HL-60 (cell line): ENCODE data around the gene MSI2.

Experiments
- DNase-seq, 2 experiments: peaks; one replicate each; pipeline ENCODE4 v3.0.0-alpha.2; 2010 to 2020; ENCODE audit warnings: low read depth in 1 of 2, low spot score in 1 of 2
- H3K27ac ChIP-seq: fragments of 250-450 bp; sonication (Bioruptor Pico); replicated peaks from 2 replicates; pipeline ENCODE4 v1.5.1; 2020; ENCODE audit warnings: mild to moderate bottlenecking, moderate library complexity
- H3K27me3 ChIP-seq: fragments of 250-450 bp; sonication (Bioruptor Pico); 2 replicates; pipeline ENCODE4 v1.5.1; 2021; ENCODE audit warnings: mild to moderate bottlenecking, moderate library complexity; ENCODE audit not compliant: insufficient read depth, poor library complexity, severe bottlenecking
- H3K4me3 ChIP-seq: replicated peaks from 2 replicates; pipeline ENCODE4 v1.5.1; 2011; ENCODE audit warnings: mild to moderate bottlenecking, control low read depth, low read length; ENCODE audit not compliant: insufficient read depth
- CTCF ChIP-seq: IDR thresholded peaks from one replicate; pipeline ENCODE4 v1.5.1; 2011; ENCODE audit warnings: low read length, control low read depth, inconsistent platforms; ENCODE audit not compliant: insufficient read depth
- GABPA ChIP-seq: IDR thresholded peaks from 2 replicates; pipeline ENCODE4 v1.6.1; 2012; ENCODE audit warnings: low read depth
- POLR2AphosphoS5 ChIP-seq: IDR thresholded peaks from 2 replicates; pipeline ENCODE4 v1.6.1; 2012; ENCODE audit warnings: low read depth
- REST ChIP-seq: IDR thresholded peaks from 2 replicates; pipeline ENCODE4 v1.6.1; 2012; ENCODE audit warnings: low read depth; ENCODE audit not compliant: insufficient replicate concordance
- SPI1 ChIP-seq: IDR thresholded peaks from 2 replicates; pipeline ENCODE4 v1.6.1; 2012; ENCODE audit warnings: low read depth, mild to moderate bottlenecking, borderline replicate concordance

Gene MSI2

GRCh38 chr17:57395721-57396321, 139.5 kb downstream of the MSI2 start:
- Histone ChIP-seq H3K27ac (no peak overlapping the region), H3K27me3 (no peaks in the 10 kb centered on the region), H3K4me3 (no peak overlapping the region)
- no peak for DNase-seq
- TF ChIP-seq SPI1 (no peak), POLR2AphosphoS5 (no peak), CTCF (no peak), GABPA (no peak), REST (no peak)

- DNase-seq, result no peak
- no peak overlapping the region for H3K27ac ChIP-seq
These were observed 140.2 kb downstream of the MSI2 start for GRCh38 chr17:57396511-57396921.

GRCh38 chr17:57397402-57397801, 141.1 kb downstream of the MSI2 start:
- no peak for TF ChIP-seq REST
- no peak for TF ChIP-seq SPI1
- TF ChIP-seq GABPA, result no peak
- no peak for TF ChIP-seq CTCF
- no peak for TF ChIP-seq POLR2AphosphoS5
- Histone ChIP-seq H3K27ac (no peak overlapping the region), H3K4me3 (no peak overlapping the region), H3K27me3 (no peaks in the 10 kb centered on the region)
- no peak for DNase-seq

More at GRCh38 chr17:57396511-57396921, 140.2 kb downstream of the MSI2 start:
- no peak overlapping the region for H3K4me3 ChIP-seq
- H3K27me3 ChIP-seq, result no peaks in the 10 kb centered on the region
- TF ChIP-seq POLR2AphosphoS5, result no peak

GRCh38 chr17:57399690-57400089, 143.4 kb downstream of the MSI2 start:
- no peak for DNase-seq
- Histone ChIP-seq H3K27me3 (no peaks in the 10 kb centered on the region), H3K4me3 (no peak overlapping the region), H3K27ac (no peak overlapping the region)
- TF ChIP-seq POLR2AphosphoS5 (no peak), CTCF (no peak), SPI1 (no peak), REST (no peak), GABPA (no peak)
